Ishikawa (cell line): ENCODE data around the gene HLA-B.

Experiments used
- CEBPB ChIP-seq: IDR thresholded peaks from 2 replicates; pipeline ENCODE4 v1.6.1; 2012
- CREB1 ChIP-seq: IDR thresholded peaks from 2 replicates; pipeline ENCODE4 v1.6.1; 2012; ENCODE audit warnings: low read depth
- EGR1 ChIP-seq: IDR thresholded peaks from 2 replicates; pipeline ENCODE4 v1.6.1; 2012
- EP300 ChIP-seq: IDR thresholded peaks from 2 replicates; pipeline ENCODE4 v1.6.1; 2012; ENCODE audit warnings: borderline replicate concordance
- FOXM1 ChIP-seq: IDR thresholded peaks from 2 replicates; pipeline ENCODE4 v1.6.1; 2012; ENCODE audit warnings: low read depth, borderline replicate concordance
- MAX ChIP-seq: IDR thresholded peaks from 2 replicates; pipeline ENCODE4 v1.6.1; 2012
- NFIC ChIP-seq: IDR thresholded peaks from 2 replicates; pipeline ENCODE4 v1.6.1; 2012
- RAD21 ChIP-seq: IDR thresholded peaks from 2 replicates; pipeline ENCODE4 v1.6.1; 2012; ENCODE audit warnings: low read depth
- REST ChIP-seq: IDR thresholded peaks from 2 replicates; pipeline ENCODE4 v1.6.1; 2012; ENCODE audit warnings: low read depth, mild to moderate bottlenecking
- TAF1 ChIP-seq: IDR thresholded peaks from 2 replicates; pipeline ENCODE4 v1.6.1; 2012; ENCODE audit warnings: low read depth, mild to moderate bottlenecking
- TCF12 ChIP-seq: IDR thresholded peaks from 2 replicates; pipeline ENCODE4 v1.6.1; 2012; ENCODE audit warnings: low read depth
- TEAD4 ChIP-seq: IDR thresholded peaks from 2 replicates; pipeline ENCODE4 v1.6.1; 2012
- USF1 ChIP-seq: IDR thresholded peaks from 2 replicates; pipeline ENCODE4 v1.6.1; 2012
- YY1 ChIP-seq: IDR thresholded peaks from 2 replicates; pipeline ENCODE4 v1.6.1; 2012; ENCODE audit warnings: low read depth
- ZBTB7A ChIP-seq: IDR thresholded peaks from 2 replicates; pipeline ENCODE4 v1.6.1; 2012; ENCODE audit warnings: low read depth

Gene HLA-B

GRCh38 chr6:31352683-31353383, 4.1 kb downstream of the HLA-B start:
- TF ChIP-seq REST (no peak), CREB1 (no peak), EGR1 (no peak), CEBPB (no peak), FOXM1 (no peak), EP300 (no peak), MAX (no peak), RAD21 (no peak), TCF12 (no peak), ZBTB7A (no peak), TAF1 (no peak), YY1 (no peak), USF1 (no peak), TEAD4 (no peak), NFIC (no peak)

- TF ChIP-seq EGR1 (no peak), YY1 (no peak), CEBPB (no peak), NFIC (no peak), REST (no peak), RAD21 (no peak), TAF1 (no peak), USF1 (no peak), CREB1 (no peak), MAX (no peak), TCF12 (no peak)
Observed at GRCh38 chr6:31352310-31352682, 4.7 kb downstream of the HLA-B start.

- TF ChIP-seq ZBTB7A (no peak), TEAD4 (no peak), USF1 (no peak), MAX (no peak), TCF12 (no peak), TAF1 (no peak), CREB1 (no peak), RAD21 (no peak), CEBPB (no peak), FOXM1 (no peak), YY1 (no peak), NFIC (no peak), EP300 (no peak), EGR1 (no peak), REST (no peak)
Observed at GRCh38 chr6:31351401-31352309, 5.3 kb downstream of the HLA-B start.
